ENCODE data around the gene DPH6. TPM values are rescaled to one million over a fixed set of nuclear protein-coding genes. Genes with fewer than 3 reads are reported as not detected.
A peak's percentile ranks its signal among the peaks of the same experiment; 100 is the strongest.
"Not testable (repeated sequence)": the region's sequence is repeated elsewhere in the genome, so short reads cannot be mapped to it uniquely, and the experiment has no call there.

Gene DPH6
- total RNA-seq, 1 donor from 2014 or later = 9.8 TPM

DNA sequence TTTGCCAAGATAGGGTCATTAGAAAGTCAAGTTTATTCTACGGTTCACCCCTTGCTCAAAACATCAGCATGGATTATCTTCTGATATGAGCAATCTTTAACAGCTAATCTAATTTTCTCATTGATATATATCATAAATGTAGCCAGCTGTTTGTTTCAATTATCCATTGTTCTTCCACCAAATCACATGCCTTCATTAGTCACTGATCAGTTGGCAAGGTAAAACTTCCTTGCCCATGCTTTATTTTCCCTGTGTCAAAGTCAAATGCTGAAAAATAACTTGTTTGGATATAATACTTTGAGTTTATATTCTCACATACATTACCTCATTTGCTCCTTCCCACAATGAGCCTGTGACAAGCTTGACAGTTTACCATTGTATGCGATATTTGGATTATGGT lies 60.6 kb downstream of the DPH6 start:
- DNase-seq (ENCODE audit: low spot score) = no peak

DNA sequence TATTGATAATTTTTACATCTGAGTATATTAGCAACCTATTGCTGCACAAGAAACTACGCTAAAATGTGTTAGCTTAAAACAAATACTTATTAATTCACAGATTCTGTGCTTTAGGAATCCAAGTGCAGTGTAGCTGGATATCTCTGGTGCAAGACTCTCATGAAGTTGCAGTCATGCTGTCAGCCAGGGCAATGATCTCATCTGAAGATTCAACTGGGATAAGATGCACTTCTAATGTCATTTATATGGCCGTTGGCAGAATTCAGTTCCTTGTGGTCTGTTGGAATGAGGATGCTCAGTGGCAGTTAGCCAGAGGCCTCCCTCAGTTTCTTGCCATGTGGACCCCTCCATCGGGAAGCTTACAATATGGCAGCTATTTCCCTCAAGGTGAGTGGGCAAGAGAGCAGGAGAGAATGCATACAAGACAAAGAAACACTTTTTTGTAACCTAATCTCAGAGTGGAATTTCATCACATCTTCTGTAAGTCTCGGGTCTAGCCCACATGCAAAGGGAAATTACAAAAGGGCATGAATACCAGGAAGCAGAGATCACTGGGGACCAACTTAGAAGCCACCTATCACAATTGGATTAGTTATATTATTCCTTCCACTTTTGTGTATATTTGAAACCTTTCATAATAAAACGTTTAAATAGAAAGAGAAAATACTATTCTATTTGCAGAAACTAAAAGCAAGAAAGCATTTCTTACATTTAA lies 61.6 kb downstream of the DPH6 start:
- DNase-seq (ENCODE audit: low spot score) = no peak

DNA sequence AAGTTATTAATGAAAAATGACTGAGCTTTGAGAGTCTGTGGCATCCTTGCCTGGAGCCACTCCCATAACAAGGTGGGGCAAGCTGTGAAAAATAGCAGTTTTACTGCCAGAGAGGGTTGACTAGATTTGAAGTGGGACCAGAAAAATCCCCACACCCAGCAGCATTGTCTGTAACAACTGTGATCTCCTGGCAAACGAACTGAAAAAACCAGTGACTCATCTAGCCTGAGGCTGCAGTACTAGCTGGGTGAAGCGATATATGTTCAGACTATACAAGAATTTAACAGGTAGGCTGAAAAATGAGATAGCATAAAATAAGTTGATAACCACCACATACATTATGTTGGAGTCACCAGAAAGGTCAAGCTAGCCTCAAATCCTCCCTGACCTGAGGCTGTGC lies 64.0 kb downstream of the DPH6 start:
- DNase-seq (ENCODE audit: low spot score) = peak; percentile 32

DNA sequence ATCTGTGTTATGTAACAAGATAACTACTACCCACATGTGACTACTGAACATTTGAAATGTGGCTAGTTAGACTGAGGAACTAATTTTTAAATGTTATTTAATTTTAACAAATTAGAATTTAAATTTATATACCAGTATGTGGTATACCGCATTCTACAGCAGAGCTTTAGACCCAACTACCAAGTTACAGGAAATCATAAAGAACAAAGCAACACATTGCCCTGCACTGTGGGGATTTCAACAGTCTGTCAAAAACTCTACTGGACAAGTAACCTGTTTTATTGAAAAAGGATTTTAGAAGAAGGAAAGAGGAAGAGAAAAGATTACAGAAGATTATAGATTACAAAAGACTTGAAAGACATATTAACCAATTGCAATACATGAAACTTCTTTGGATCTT lies 64.9 kb downstream of the DPH6 start:
- no peak for DNase-seq (ENCODE audit: low spot score)

DNA sequence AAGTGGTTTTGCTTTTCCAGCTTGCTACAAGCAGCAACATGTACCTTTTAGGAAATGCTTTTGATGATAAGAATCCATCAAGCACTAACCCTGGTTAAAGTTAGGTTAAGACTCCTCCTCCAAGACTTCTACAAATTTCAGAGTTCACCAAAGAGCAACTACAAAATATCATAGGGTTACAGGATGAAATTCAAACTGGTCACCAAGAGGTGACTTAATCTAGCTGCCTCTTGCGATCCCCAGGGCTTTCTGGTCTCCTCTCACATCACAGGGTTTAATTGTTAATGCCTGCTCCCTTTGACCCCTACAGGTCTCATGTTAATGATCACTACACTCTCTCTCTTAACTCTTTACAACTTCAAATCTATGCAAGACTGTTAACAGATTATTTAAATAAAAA lies 66.5 kb downstream of the DPH6 start:
- DNase-seq (ENCODE audit: low spot score) = no peak

DNA sequence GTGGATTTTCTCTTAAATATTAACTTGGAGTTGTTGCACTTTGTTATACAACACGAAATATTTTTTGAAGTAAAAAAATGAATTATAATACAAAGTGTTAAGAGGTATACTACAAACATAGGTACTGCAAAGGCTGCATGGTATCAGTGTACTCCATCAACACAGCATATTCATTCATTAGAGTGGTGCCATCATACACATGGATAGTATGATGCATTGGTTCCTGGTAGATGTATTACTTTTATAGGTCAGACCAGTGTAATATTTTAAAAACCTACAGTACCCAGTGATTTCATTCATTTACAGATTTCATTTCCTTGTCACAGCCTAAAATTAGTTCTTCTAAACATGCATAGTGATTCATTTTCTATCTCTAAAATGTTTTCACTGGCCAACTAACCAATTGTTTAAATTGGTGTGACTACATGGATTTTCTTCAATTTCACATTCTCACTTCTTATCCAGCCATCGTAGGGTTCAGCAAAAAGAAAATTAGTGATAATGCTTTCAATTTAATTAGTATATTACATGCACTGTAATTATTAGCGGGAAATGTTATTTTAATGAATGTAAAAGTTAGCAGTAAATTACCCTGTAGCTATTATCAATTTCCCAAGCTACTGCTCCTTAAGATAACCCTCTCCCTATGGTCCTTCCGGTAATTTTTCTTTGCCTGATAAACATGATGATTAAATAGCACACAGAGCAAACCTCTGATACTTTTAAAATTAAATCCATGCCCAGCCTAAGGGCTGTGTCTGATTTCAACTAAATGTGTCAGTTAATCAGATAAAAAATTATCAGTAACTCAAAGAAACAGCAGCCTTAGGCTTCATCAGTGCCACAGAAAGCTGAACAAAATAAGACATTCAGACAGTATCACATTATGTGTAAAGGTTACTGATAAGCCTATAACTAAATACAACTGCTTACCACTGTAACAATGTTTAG lies 68.4 kb downstream of the DPH6 start:
- no peak for DNase-seq (ENCODE audit: low spot score)

DNA sequence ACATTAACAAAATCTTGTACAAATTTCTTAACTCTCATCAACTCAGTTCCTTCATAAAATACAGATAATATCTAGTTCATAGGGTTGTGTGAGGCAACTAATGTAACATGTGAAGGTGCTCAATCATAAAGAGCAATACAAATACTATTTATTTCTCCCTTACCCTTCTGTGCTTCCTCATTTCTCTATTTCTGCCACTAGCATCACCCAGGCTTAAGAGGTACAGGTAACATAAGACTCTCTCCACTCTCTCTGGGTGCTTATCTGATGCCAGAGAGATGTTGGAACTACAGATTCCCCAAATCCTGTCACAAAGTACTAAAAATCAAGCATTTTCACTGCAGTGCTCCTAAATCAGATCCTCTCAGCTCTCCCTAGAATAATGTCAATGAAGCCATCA lies 74.9 kb downstream of the DPH6 start:
- no peak for DNase-seq (ENCODE audit: low spot score)

DNA sequence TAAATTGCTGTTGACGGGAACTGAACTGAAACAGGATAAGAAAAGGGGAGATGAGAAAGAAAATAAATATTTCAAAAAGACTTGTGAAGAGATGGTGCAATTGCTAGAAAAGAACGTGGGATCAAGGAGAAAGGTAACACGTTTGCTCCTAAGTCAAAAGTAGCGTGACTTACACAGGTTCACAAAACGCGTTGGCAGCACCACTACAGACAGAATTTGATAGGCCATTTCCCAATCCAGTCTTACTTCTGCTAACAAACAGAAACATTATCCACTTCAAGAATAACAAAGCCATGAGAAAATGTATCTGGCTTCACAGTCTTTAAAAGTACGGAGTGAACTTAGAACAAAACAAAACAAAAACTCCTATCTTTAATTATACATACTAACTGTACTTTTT lies 75.5 kb downstream of the DPH6 start:
- no peak for DNase-seq (ENCODE audit: low spot score)

DNA sequence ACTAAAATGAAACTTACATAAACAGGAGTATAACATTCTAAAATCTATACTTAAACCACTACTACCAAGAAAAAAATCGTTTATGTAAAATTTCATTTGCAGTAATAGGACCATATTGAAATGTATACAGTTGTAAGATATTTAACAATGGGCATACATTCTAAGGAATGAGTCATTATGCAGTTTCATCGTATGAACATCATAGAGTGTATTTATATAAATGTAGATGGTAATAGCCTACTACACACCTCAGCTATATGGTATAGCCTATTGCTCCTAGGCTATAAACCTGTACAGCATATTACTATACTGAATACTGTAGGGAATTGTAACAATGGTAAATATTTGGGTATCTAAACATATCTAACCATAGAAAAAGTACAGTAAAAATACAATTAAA lies 79.5 kb downstream of the DPH6 start:
- DNase-seq (ENCODE audit: low spot score) = no peak

DNA sequence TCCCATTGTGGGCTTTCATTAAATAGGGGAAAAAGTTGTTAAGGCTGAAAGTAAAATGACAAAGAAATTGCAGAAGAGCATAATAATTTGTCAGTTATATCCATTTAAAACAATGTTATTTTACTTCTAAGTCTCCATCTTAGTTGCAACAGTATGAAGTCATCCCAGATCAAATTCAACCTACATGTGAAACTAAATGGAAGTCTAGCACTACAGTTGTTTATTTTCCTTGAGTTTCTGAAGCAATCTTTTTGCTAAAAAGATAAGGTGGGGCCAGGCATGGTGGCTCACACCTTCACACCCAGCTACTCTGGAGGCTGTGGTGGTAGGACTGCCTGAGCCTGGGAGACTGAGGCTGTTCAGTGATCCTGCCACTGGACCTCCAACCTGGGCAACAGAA lies 80.2 kb downstream of the DPH6 start:
- DNase-seq (ENCODE audit: low spot score) = no peak

DNA sequence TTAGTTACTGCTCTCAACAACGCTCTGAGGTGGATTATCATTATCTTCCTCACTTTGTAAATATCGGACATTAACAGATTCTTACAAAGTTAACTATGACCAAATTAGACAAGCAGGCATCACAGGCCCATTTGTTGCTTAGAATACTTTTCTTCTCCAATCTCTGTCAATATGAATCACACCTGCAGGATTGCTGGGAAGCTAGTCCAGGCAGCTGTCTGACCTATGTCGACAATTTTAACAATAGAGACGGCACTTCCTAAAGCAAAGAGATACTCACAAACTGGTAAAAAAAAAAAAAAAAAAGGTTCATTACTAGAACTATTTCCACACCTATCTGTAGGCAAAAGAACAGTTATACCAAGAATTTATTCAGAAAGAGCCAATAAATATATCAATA lies 85.3 kb downstream of the DPH6 start:
- no peak for DNase-seq (ENCODE audit: low spot score)

DNA sequence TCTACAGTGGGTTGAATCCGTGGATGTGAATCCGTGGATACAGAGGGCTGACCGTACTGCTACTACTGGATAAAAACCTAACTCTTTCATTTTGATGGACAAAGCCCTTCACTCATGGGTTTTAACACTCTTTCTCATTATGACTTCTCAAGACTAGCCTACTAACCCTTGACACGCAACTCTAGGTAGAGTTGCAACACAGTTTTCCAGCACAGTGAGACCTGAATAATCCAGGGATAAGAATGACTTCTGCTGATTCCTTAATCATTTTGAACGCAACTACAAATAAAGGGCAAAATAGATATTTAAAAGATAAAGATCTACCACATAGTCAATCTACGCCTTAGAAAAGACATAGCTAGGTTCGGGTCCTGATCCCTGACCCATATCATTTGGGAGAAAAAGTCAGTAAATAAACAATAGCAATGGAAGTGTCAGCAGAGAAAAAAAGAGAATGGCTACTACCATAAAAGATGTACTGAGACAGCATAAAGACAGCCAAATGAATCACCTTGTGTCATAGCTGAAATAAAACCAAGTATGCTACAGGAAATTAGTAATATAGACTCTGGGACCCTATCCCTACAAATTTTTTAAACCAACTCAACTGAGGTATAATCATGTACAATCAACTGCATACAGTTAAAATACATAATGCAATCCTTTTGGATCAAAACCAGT lies 87.6 kb downstream of the DPH6 start:
- DNase-seq (ENCODE audit: low spot score) = no peak

DNA sequence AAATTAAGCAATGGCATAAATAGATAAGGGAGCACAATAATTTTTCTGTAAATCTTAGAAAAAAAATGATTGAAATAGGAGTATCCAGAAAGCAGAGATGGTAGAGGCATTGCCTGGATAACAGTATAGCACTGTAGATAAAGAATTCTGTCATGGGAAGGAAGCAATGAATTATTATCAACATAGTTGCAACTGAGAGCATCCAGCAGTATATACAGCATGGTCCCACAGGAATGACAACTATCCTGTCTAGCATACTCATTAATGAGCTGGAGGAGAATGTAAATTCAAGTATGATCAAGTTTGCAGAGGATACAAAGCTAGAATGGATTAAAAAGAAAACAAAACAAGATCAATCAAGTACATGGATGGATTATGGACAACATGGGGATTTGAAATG lies 90.8 kb downstream of the DPH6 start:
- no peak for DNase-seq (ENCODE audit: low spot score)

DNA sequence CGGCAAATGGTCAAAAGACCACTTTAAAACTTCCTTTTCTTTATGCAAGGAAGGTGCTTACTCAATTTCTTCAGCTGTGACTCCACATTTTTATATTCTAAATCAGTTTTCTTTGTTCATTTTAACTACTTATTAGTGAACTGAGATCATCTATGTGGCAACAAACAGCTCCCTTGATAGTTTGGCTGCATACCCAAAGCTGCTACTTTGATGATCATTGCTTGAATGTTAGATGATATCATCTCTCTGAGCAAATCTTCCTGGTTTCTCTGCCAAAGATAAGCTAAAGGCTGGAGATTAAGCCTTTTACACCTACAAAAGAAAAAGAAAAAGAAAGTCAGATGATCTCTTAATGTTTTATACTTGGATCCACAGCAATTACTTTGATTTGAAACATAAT lies 95.5 kb downstream of the DPH6 start:
- peak; percentile 28 for DNase-seq (ENCODE audit: low spot score)

DNA sequence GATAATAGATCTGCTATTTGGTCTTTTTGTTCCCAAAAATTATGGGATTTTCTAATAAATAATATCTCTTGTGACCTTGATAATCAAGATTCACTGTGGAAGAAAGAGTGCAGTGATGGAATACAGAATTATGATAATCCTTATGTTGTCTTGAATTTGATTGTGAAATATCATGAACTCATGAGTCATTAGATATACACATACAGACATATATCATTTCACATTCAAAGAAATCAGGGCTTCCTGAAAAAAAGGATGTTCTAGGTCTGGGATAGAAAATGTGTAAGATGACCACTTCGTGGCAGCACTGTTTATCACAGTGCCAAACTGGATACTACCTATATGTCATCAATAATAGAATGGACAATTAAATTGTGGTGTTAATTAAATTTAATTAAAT lies 97.7 kb downstream of the DPH6 start:
- no peak for DNase-seq (ENCODE audit: low spot score)

DNA sequence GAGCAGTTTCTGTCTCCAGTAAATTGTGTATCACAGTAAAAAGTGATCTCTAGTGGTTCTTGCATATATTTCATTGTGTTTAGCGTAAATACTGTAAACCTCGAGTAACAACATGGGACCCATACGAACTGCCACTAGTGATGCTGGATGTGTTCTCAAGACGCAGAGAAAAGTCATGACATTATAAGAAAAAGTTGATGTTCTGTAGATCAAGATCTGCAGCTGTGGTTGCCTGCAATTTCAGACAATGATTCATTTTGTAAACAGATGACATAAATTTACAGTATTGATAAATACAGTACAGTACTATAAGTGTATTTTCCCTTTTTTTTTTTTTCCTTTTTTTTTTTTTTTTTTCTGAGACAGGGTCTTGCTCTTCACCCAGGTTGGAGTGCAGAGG lies 100.1 kb downstream of the DPH6 start:
- no peak for DNase-seq (ENCODE audit: low spot score)

DNA sequence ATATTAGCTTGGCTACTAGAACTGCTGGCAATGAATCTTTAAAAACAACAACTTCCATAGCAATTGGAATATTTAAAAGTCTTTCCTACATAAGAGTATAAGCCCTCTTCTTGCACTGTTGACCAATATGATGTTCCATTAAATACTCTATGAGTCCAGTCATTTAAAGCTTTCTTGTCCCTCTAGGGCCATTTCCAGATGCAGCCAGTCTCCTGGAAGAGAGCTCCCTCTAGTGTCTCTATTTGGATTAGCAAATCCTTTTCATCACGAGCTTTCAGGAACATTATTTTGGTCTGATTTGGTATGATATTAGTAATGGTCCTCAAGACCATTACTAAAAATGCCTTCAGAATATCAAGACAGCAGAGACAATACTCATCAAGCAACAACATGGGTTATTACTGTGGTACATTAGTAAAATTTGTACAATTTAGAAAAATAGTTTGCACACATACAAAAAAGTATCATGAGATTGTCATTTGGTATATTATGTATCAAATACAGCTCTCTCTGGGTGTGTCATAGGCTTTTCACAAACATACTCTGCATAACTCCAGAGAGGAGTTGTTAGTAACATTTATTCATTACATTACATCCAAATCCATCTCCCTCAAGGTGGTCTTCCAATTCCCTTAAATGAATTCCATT lies 101.3 kb downstream of the DPH6 start:
- no peak for DNase-seq (ENCODE audit: low spot score)

DNA sequence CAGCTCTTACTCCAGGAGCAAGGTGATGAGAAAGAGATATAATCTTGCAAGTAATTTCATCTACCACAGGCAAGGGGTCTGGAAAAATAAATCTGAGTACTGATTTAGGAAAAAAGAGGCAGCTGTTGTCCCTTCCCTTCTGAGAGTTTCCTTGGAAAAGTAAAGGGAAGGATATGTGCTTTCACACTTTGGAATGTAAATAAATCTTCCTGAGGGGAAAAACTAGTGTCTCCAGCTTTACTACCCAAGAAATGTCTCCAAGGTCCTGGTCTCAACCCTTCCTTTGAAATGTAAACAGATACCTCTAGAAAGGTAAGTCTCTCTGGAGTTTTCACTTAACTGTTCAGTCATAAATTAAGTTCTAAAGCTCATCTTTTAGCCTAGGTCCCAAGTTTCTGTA lies 102.6 kb downstream of the DPH6 start:
- DNase-seq (ENCODE audit: low spot score) = no peak

DNA sequence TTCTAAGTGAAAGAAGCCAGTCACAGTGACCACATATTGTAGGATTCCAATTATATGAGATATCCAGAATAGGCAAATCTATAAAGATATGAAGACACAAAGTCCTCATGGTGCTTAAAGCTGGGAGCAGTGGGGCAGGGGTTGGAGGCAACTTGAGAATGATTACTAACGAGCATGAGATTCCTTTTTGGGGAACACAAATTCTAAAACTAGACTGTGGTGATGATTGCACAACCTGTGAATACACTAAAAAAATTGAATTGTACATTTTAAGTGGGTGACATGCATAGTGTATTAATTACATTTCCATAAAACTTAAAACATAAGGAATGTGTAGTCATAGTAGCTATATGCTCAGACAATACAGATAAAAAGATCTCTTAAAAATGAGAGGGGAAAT lies 103.2 kb downstream of the DPH6 start:
- DNase-seq (ENCODE audit: low spot score) = no peak

DNA sequence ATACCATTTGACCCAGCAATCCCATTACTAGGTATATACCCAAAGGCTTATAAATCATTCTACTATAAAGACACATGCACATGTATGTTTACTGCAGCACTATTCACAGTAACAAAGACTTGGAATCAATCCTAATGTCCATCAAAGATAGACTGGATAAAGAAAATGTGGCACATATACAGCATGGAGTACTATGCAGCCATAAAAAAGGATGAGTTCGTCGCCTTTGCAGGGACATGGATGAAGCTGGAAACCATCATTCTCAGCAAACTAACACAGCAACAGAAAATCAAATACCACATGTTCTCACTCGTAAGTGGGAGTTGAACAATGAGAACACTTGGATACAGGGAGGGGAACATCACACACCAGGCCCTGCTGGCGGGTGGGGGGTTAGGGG lies 104.7 kb downstream of the DPH6 start:
- not testable (repeated sequence) for DNase-seq (ENCODE audit: low spot score)

DNA sequence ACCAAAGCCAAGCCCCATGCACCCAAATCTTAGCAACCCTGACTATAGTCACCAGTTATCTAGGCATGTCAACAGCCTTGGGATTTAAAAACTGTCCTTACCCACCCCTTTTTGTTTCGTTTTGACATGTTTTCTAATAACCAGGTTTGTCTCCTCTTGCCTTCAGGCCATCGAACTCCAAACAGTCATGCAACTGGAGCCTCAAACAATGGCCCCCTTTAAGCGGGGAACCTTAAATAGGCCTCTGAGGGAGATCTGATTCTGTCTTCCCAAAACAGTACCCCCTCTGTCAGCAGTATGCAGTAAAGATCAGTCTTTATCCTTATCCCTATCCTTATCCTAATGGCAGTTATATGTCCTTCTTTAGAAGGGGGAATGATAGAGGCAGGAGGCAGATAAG lies 105.7 kb downstream of the DPH6 start:
- DNase-seq (ENCODE audit: low spot score) = no peak

DNA sequence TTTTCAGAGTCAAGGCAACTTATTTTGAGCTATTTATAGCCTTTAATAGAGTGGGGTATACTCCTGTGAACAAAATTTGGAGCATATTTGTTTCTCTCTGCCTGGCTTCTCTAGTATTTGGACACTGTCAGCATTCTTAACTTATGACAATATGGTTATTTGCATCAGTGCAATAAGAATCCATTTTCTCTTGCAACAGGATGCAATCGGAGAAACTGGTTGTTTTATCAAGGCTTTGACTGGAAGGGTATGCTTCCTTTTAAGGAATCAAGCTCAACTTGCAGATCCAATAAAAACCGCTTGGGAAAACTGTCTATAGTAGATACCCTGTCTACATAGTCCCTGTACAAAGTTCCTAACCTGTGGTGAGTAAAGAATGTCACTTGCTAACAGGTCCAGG lies 106.7 kb downstream of the DPH6 start:
- DNase-seq (ENCODE audit: low spot score) = no peak

All from mucosa of gallbladder (tissue), 1 donor.